IPS-15b (cell line): ENCODE results near the gene VEGFA.

Source experiments
- H3K27me3 ChIP-seq: one replicate; pipeline ENCODE4 v1.6.1; 2013; ENCODE audit warnings: low read length; ENCODE audit not compliant: control insufficient read depth, insufficient read depth
- H3K36me3 ChIP-seq: one replicate; pipeline ENCODE4 v1.6.1; 2013; ENCODE audit warnings: low read length; ENCODE audit not compliant: control insufficient read depth, insufficient read depth
- H3K4me1 ChIP-seq: one replicate; pipeline ENCODE4 v1.6.1; 2013; ENCODE audit warnings: mild to moderate bottlenecking, low read length; ENCODE audit not compliant: control insufficient read depth, insufficient read depth
- H3K4me3 ChIP-seq: one replicate; pipeline ENCODE4 v1.5.1; 2013; ENCODE audit warnings: low read depth, low read length
- H3K9ac ChIP-seq: one replicate; pipeline ENCODE4 v1.6.1; 2013; ENCODE audit warnings: low read depth, mild to moderate bottlenecking, low read length
- H3K9me3 ChIP-seq: one replicate; pipeline ENCODE4 v1.6.1; 2013; ENCODE audit warnings: mild to moderate bottlenecking, low read length; ENCODE audit not compliant: control insufficient read depth, insufficient read depth

The VEGFA gene

GRCh38 chr6:43778131-43778855, 8.3 kb downstream of the VEGFA start:
- H3K36me3 ChIP-seq = peaks cover 52% of the 10 kb centered on the region

DNA sequence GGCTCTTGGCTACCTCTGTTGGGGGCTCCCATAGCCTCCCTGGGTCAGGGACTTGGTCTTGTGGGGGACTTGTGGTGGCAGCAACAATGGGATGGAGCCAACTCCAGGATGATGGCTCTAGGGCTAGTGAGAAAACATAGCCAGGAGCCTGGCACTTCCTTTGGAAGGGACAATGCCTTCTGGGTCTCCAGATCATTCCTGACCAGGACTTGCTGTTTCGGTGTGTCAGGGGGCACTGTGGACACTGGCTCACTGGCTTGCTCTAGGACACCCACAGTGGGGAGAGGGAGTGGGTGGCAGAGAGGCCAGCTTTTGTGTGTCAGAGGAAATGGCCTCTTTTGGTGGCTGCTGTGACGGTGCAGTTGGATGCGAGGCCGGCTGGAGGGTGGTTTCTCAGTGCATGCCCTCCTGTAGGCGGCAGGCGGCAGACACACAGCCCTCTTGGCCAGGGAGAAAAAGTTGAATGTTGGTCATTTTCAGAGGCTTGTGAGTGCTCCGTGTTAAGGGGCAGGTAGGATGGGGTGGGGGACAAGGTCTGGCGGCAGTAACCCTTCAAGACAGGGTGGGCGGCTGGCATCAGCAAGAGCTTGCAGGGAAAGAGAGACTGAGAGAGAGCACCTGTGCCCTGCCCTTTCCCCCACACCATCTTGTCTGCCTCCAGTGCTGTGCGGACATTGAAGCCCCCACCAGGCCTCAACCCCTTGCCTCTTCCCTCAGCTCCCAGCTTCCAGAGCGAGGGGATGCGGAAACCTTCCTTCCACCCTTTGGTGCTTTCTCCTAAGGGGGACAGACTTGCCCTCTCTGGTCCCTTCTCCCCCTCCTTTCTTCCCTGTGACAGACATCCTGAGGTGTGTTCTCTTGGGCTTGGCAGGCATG, 9.2 kb downstream of the VEGFA start:
- H3K9me3 ChIP-seq = no peaks in the 10 kb centered on the region
- H3K36me3 ChIP-seq = peaks cover 56% of the 10 kb centered on the region
- H3K4me1 ChIP-seq = peaks cover 13% of the 10 kb centered on the region
- no peak overlapping the region for H3K9ac ChIP-seq
- no peaks in the 10 kb centered on the region for H3K27me3 ChIP-seq
- H3K4me3 ChIP-seq = no peak overlapping the region

More at GRCh38 chr6:43778131-43778855, 8.3 kb downstream of the VEGFA start:
- H3K9ac ChIP-seq = no peak overlapping the region
- no peak overlapping the region for H3K4me3 ChIP-seq
- H3K27me3 ChIP-seq = no peaks in the 10 kb centered on the region
- H3K9me3 ChIP-seq = no peaks in the 10 kb centered on the region
- peaks cover 17% of the 10 kb centered on the region for H3K4me1 ChIP-seq

GRCh38 chr6:43779852-43780236, 9.8 kb downstream of the VEGFA start:
- Histone ChIP-seq H3K27me3 (no peaks in the 10 kb centered on the region), H3K9me3 (no peaks in the 10 kb centered on the region), H3K4me3 (no peak overlapping the region), H3K4me1 (peaks cover 7% of the 10 kb centered on the region), H3K9ac (no peak overlapping the region), H3K36me3 (peaks cover 58% of the 10 kb centered on the region)

DNA sequence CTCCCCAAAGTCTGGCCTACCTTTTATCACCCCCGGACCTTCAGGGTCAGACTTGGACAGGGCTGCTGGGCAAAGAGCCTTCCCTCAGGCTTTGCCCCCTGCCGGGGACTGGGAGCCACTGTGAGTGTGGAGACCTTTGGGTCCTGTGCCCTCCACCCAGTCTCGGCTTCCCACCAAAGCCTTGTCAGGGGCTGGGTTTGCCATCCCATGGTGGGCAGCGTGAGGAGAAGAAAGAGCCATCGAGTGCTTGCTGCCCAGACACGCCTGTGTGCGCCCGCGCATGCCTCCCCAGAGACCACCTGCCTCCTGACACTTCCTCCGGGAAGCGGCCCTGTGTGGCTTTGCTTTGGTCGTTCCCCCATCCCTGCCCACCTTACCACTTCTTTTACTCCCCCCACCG, 10.3 kb downstream of the VEGFA start:
- Histone ChIP-seq H3K9ac (no peak overlapping the region), H3K4me3 (no peak overlapping the region), H3K4me1 (peaks cover 3% of the 10 kb centered on the region), H3K27me3 (no peaks in the 10 kb centered on the region), H3K9me3 (no peaks in the 10 kb centered on the region), H3K36me3 (peaks cover 62% of the 10 kb centered on the region)

- Histone ChIP-seq H3K36me3 (peaks cover 68% of the 10 kb centered on the region), H3K4me1 (no peaks in the 10 kb centered on the region), H3K9ac (no peak overlapping the region), H3K9me3 (no peaks in the 10 kb centered on the region), H3K27me3 (no peaks in the 10 kb centered on the region), H3K4me3 (no peak overlapping the region)
Observed at GRCh38 chr6:43780941-43781928, 11.2 kb downstream of the VEGFA start.

GRCh38 chr6:43781941-43782704, 12.1 kb downstream of the VEGFA start:
- no peaks in the 10 kb centered on the region for H3K9me3 ChIP-seq
- no peak overlapping the region for H3K9ac ChIP-seq
- no peaks in the 10 kb centered on the region for H3K27me3 ChIP-seq
- peaks cover 68% of the 10 kb centered on the region for H3K36me3 ChIP-seq
- no peak overlapping the region for H3K4me3 ChIP-seq
- H3K4me1 ChIP-seq = no peaks in the 10 kb centered on the region

- no peaks in the 10 kb centered on the region for H3K9me3 ChIP-seq
- no peak overlapping the region for H3K4me3 ChIP-seq
- peaks cover 64% of the 10 kb centered on the region for H3K36me3 ChIP-seq
- H3K27me3 ChIP-seq = no peaks in the 10 kb centered on the region
- H3K9ac ChIP-seq = no peak overlapping the region
- H3K4me1 ChIP-seq = no peaks in the 10 kb centered on the region
Observed at GRCh38 chr6:43782764-43783513, 12.9 kb downstream of the VEGFA start.

DNA sequence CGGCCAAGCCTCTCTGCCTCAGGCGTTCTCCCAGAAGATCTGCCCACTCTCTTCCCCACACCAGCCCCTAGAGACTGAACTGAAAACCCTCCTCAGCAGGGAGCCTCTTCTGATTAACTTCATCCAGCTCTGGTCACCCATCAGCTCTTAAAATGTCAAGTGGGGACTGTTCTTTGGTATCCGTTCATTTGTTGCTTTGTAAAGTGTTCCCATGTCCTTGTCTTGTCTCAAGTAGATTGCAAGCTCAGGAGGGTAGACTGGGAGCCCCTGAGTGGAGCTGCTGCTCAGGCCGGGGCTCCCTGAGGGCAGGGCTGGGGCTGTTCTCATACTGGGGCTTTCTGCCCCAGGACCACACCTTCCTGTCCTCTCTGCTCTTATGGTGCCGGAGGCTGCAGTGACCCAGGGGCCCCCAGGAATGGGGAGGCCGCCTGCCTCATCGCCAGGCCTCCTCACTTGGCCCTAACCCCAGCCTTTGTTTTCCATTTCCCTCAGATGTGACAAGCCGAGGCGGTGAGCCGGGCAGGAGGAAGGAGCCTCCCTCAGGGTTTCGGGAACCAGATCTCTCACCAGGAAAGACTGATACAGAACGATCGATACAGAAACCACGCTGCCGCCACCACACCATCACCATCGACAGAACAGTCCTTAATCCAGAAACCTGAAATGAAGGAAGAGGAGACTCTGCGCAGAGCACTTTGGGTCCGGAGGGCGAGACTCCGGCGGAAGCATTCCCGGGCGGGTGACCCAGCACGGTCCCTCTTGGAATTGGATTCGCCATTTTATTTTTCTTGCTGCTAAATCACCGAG, 14.2 kb downstream of the VEGFA start:
- Histone ChIP-seq H3K4me1 (no peaks in the 10 kb centered on the region), H3K9me3 (no peaks in the 10 kb centered on the region), H3K27me3 (no peaks in the 10 kb centered on the region), H3K36me3 (peaks cover 51% of the 10 kb centered on the region), H3K9ac (no peak overlapping the region), H3K4me3 (no peak overlapping the region)

- H3K4me3 ChIP-seq = no peak overlapping the region
- H3K36me3 ChIP-seq = peaks cover 42% of the 10 kb centered on the region
- no peaks in the 10 kb centered on the region for H3K27me3 ChIP-seq
- no peaks in the 10 kb centered on the region for H3K9me3 ChIP-seq
- H3K9ac ChIP-seq = no peak overlapping the region
- no peaks in the 10 kb centered on the region for H3K4me1 ChIP-seq
Observed at GRCh38 chr6:43785220-43785752, 15.3 kb downstream of the VEGFA start.

GRCh38 chr6:43785904-43786303, 15.9 kb downstream of the VEGFA start:
- H3K4me1 ChIP-seq = no peaks in the 10 kb centered on the region
- H3K4me3 ChIP-seq = no peak overlapping the region
- no peaks in the 10 kb centered on the region for H3K9me3 ChIP-seq
- no peaks in the 10 kb centered on the region for H3K27me3 ChIP-seq
- peaks cover 36% of the 10 kb centered on the region for H3K36me3 ChIP-seq
- H3K9ac ChIP-seq = no peak overlapping the region
